ENCODE data around the gene TTC9.
A peak's percentile ranks its signal among the peaks of the same experiment; 100 is the strongest.

The TTC9 gene

DNA sequence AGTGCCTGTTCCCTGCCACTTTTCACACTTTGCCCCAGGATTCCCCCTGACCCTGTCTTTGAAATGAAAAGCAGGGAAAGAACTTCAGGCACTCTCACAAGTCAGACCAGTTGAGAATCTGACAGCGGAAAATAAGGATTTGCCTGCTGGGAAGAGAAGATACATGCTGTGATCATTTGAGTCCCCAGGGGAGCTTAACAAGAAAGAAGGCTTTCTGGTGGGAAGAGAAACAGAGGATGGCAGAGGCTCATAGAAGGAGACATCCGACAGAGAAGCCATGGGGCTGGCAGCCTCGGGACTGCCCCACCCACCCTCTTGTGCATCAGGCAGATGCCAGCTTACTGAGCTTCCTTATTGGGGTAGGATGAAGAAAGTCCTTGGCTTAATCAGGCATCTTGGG, 11.9 kb downstream of the TTC9 start:
- TF ChIP-seq CTCF (IDR thresholded peaks at IDR 0.05): no peak
- no peak overlapping the region for H3K4me3 ChIP-seq (ENCODE audit: low read depth in 1 of 2, low read length in 1 of 2)
- peaks cover 23 to 35% of the 10 kb centered on the region in 2 experiments for H3K4me1 ChIP-seq (ENCODE audit: control insufficient read depth in 1 of 2, insufficient read depth in 1 of 2, low read depth in 1 of 2, low read length in 1 of 2)
- H3K27ac ChIP-seq: no peak overlapping the region
- no peaks in the 10 kb centered on the region for H3K36me3 ChIP-seq
- H3K27me3 ChIP-seq: no peaks in the 10 kb centered on the region
- H3K9me3 ChIP-seq: no peaks in the 10 kb centered on the region

DNA sequence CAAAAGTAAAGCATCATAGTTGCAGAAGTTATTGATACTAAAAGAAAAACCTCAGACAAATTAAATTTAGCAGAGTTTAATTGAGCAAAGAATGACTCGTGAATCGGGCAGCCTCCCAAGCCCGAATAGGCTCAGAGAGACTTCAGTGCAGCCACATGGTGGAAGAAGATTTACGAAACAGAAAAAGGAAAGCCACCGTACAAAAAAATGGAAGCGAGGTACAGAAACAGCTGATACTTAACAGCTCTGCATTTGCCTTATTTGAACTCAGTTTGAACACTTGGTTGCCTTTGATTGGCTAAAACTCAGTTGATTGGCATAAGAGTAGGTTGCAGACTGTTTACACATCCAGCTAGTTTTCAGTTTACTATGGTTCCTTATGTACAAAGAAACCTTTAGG, 12.9 kb downstream of the TTC9 start:
- no peaks in the 10 kb centered on the region for H3K36me3 ChIP-seq
- H3K4me1 ChIP-seq (ENCODE audit: control insufficient read depth in 1 of 2, insufficient read depth in 1 of 2, low read depth in 1 of 2, low read length in 1 of 2): peaks cover 33 to 45% of the 10 kb centered on the region in 2 experiments
- no peak for TF ChIP-seq CTCF (IDR thresholded peaks at IDR 0.05)
- H3K27ac ChIP-seq: peak overlapping the region; percentile 79
- peak overlapping the region in 1 of 2 experiments; percentile 40 for H3K4me3 ChIP-seq (ENCODE audit: low read depth in 1 of 2, low read length in 1 of 2)
- no peaks in the 10 kb centered on the region for H3K9me3 ChIP-seq
- H3K27me3 ChIP-seq: no peaks in the 10 kb centered on the region

DNA sequence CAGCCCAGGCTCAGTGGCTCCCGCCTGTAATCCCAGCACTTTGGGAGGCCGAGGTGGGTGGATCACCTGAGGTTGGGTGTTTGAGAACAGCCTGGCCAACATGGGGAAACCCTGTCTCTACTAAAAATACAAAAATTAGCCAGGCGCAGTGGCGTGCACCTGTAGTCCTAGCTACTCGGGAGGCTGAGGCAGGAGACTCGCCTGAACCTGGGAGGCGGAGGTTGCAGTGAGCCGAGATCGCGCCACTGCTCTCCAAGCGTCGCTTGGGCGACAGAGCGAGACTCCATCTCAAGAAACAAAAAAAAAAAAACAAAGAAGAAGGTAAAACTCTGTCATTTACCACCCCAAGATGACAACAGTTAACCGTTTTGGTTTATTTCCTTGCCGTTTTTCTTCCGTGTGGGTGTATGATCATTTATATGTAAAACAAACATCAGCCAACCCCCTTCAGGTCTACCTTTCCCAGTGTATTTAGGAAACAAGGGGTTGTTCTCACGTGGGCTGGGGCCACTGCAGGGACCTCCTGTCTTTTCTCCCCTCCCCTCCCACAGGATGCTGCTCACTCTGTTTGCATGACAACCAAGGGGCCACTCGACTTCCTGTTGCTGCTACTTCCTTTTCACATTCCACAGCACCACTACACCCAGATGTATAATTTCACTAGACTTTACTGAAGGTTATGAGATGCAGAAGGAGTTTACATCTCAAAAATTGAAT, 13.6 kb downstream of the TTC9 start:
- H3K27ac ChIP-seq: peak overlapping the region; percentile 79
- H3K9me3 ChIP-seq: no peaks in the 10 kb centered on the region
- H3K36me3 ChIP-seq: no peaks in the 10 kb centered on the region
- H3K4me3 ChIP-seq (ENCODE audit: low read depth in 1 of 2, low read length in 1 of 2): peak overlapping the region; percentile 27 to 40
- TF ChIP-seq CTCF (IDR thresholded peaks at IDR 0.05): no peak
- H3K27me3 ChIP-seq: no peaks in the 10 kb centered on the region
- H3K4me1 ChIP-seq (ENCODE audit: control insufficient read depth in 1 of 2, insufficient read depth in 1 of 2, low read depth in 1 of 2, low read length in 1 of 2): peaks cover 33 to 50% of the 10 kb centered on the region in 2 experiments

- Histone ChIP-seq H3K27me3 (no peaks in the 10 kb centered on the region), H3K4me3 (ENCODE audit: low read depth in 1 of 2, low read length in 1 of 2) (no peak overlapping the region), H3K9me3 (no peaks in the 10 kb centered on the region), H3K27ac (peak overlapping the region; percentile 38), H3K36me3 (no peaks in the 10 kb centered on the region), H3K4me1 (ENCODE audit: control insufficient read depth in 1 of 2, insufficient read depth in 1 of 2, low read depth in 1 of 2, low read length in 1 of 2) (peaks cover 33 to 47% of the 10 kb centered on the region in 2 experiments)
- no peak for TF ChIP-seq CTCF (IDR thresholded peaks at IDR 0.05)
Observed at GRCh38 chr14:70658899-70659298, 17.2 kb downstream of the TTC9 start.

DNA sequence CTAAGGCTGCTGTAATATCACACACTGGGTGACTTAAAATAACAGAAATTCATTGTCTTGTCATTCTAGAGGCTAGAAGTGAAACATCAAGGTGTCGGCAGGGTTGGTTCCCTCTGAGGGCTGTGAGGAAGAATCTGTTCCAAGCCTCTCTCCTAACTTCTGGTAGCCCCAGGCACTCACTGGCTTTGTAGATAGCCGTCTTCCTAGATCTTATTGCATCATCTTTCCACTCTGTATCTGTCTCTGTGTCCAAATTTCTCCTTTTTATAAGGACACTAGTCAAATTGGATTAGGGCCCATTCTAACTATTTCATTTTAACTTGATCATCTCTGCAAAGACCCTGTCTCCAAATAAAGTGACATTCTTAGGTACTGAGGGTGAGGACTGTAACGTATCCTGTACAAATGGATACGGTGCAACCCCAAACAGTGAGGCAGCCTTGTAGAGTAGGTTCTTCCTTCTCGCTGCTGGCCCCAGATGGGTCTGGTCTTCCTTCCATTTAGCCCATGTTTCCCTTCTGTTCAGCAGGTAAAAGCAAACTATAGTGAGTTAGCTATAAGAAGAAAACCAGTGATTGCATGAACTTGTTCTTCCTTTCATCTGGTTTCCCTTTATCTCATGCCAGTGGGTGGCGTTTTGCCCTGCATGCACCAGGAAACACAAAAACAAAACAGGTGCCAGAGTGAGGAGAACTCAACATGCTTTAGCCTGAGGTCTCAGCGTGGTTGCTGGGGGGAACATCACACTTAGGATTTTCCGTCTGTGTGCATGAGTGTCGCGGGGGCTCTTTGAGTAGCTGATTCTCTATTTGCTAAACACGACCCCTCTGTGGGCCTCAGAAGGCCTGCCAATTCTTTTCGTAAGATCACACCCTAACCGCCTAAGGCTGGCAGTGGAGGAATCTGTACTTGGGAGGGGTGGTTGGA, 19.5 kb downstream of the TTC9 start:
- Histone ChIP-seq H3K27me3 (no peaks in the 10 kb centered on the region), H3K4me3 (ENCODE audit: low read depth in 1 of 2, low read length in 1 of 2) (no peak overlapping the region), H3K36me3 (no peaks in the 10 kb centered on the region), H3K27ac (no peak overlapping the region), H3K4me1 (ENCODE audit: control insufficient read depth in 1 of 2, insufficient read depth in 1 of 2, low read depth in 1 of 2, low read length in 1 of 2) (peaks cover 17 to 26% of the 10 kb centered on the region in 2 experiments), H3K9me3 (no peaks in the 10 kb centered on the region)
- no peak for TF ChIP-seq CTCF (IDR thresholded peaks at IDR 0.05)

Measured in neutrophil (primary cell).